ENCODE measurements around the gene PLK5.
"Not testable (repeated sequence)": the region's sequence is repeated elsewhere in the genome, so short reads cannot be mapped to it uniquely, and the experiment has no call there.

The PLK5 gene

GRCh38 chr19:1511318-1512317, 12.3 kb upstream of the PLK5 start:
- Histone ChIP-seq H3K9me3 (ENCODE audit: control insufficient read depth, insufficient read depth, low read depth, low read length) (no peaks in the 10 kb centered on the region), H3K27me3 (ENCODE audit: control insufficient read depth, insufficient read depth, low read length) (peaks cover 56% of the 10 kb centered on the region), H3K9ac (ENCODE audit: low read length) (no peak overlapping the region), H3K27ac (ENCODE audit: low read depth, low read length) (no peak overlapping the region), H3K4me3 (ENCODE audit: low read depth, low read length) (no peak overlapping the region), H3K4me1 (ENCODE audit: control insufficient read depth, insufficient read depth, low read length) (peaks cover 5% of the 10 kb centered on the region; the same call in 1 of the 2 replicates), H3K36me3 (ENCODE audit: control insufficient read depth, insufficient read depth, low read length) (no peaks in the 10 kb centered on the region)

DNA sequence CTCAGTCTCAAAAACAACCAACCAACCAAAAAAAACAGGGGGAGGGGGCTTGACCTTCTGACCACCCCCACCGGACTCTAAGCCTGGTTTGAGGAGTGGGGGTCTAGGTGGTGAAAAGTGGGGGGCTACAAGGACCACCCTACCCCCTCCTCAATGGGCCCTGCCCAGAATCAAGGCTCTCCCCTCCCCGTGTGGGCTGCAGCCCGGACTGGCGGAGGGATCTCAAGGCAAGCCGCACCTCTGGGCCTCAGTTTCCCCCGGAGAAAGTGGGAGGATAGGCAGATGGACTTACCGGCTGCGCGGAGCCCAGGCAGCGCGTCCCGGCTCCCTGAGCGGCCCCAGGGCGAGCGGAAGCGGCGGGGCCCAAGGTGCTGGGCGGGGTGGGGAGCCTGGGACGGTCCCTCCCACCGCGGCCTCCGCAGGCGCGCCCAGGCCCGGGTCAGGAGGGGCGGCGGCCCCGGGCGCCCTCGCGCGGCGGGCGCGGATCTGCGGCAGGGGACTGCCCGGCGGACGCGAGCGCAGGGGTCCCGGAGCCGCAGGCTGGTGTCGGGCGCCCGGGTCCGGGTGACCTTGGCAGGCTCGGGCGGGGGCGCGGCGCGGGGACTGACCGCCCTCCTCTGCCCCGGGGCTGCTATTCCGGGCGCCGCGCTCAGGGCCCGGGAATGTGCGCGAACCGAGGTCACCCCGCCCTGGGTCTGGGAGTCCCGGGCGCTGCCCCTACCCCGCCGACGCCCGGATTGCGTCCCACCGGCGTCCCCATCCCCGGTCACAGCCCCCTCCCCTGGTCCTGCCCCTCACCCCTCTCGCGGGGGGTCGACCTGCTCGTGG, 11.0 kb upstream of the PLK5 start, which contains the start of gene ADAMTSL5:
ADAMTSL5 (minus strand) TSS at position 349 of the 828 bp plus-strand sequence. CDS start 2,076 bp downstream, outside the sequence.
- H3K36me3 ChIP-seq (ENCODE audit: control insufficient read depth, insufficient read depth, low read length), result no peaks in the 10 kb centered on the region
- peaks cover 56% of the 10 kb centered on the region for H3K27me3 ChIP-seq (ENCODE audit: control insufficient read depth, insufficient read depth, low read length)
- peak within 1 kb of the TSS; percentile 52 for H3K4me3 ChIP-seq (ENCODE audit: low read depth, low read length)
- H3K4me1 ChIP-seq (ENCODE audit: control insufficient read depth, insufficient read depth, low read length), result peaks cover 3% of the 10 kb centered on the region; the same call in 1 of the 2 replicates
- H3K9ac ChIP-seq (ENCODE audit: low read length), result no peak within 1 kb of the TSS
- H3K27ac ChIP-seq (ENCODE audit: low read depth, low read length), result no peak within 1 kb of the TSS
- no peaks in the 10 kb centered on the region for H3K9me3 ChIP-seq (ENCODE audit: control insufficient read depth, insufficient read depth, low read depth, low read length)

- Histone ChIP-seq H3K9ac (ENCODE audit: low read length) (no peak overlapping the region), H3K4me3 (ENCODE audit: low read depth, low read length) (peak overlapping the region; percentile 52), H3K4me1 (ENCODE audit: control insufficient read depth, insufficient read depth, low read length) (peaks cover 3% of the 10 kb centered on the region; the same call in 1 of the 2 replicates)
Measured at GRCh38 chr19:1513499-1514294, 10.2 kb upstream of the PLK5 start.

GRCh38 chr19:1514295-1514661, 9.6 kb upstream of the PLK5 start:
- H3K9me3 ChIP-seq (ENCODE audit: control insufficient read depth, insufficient read depth, low read depth, low read length), result no peaks in the 10 kb centered on the region
- H3K4me1 ChIP-seq (ENCODE audit: control insufficient read depth, insufficient read depth, low read length), result peaks cover 3% of the 10 kb centered on the region; the same call in 1 of the 2 replicates
- no peak overlapping the region for H3K27ac ChIP-seq (ENCODE audit: low read depth, low read length)
- no peak overlapping the region for H3K9ac ChIP-seq (ENCODE audit: low read length)
- no peaks in the 10 kb centered on the region for H3K36me3 ChIP-seq (ENCODE audit: control insufficient read depth, insufficient read depth, low read length)
- H3K4me3 ChIP-seq (ENCODE audit: low read depth, low read length), result no peak overlapping the region
- H3K27me3 ChIP-seq (ENCODE audit: control insufficient read depth, insufficient read depth, low read length), result peaks cover 62% of the 10 kb centered on the region

More at GRCh38 chr19:1513499-1514294, 10.2 kb upstream of the PLK5 start:
- H3K27ac ChIP-seq (ENCODE audit: low read depth, low read length), result no peak overlapping the region
- H3K9me3 ChIP-seq (ENCODE audit: control insufficient read depth, insufficient read depth, low read depth, low read length), result no peaks in the 10 kb centered on the region
- no peaks in the 10 kb centered on the region for H3K36me3 ChIP-seq (ENCODE audit: control insufficient read depth, insufficient read depth, low read length)
- peaks cover 62% of the 10 kb centered on the region for H3K27me3 ChIP-seq (ENCODE audit: control insufficient read depth, insufficient read depth, low read length)

GRCh38 chr19:1514986-1515721, 8.7 kb upstream of the PLK5 start:
- Histone ChIP-seq H3K27ac (ENCODE audit: low read depth, low read length) (no peak overlapping the region), H3K4me1 (ENCODE audit: control insufficient read depth, insufficient read depth, low read length) (peaks cover 3% of the 10 kb centered on the region; the same call in 1 of the 2 replicates), H3K9ac (ENCODE audit: low read length) (no peak overlapping the region), H3K36me3 (ENCODE audit: control insufficient read depth, insufficient read depth, low read length) (no peaks in the 10 kb centered on the region), H3K4me3 (ENCODE audit: low read depth, low read length) (no peak overlapping the region), H3K27me3 (ENCODE audit: control insufficient read depth, insufficient read depth, low read length) (peaks cover 58% of the 10 kb centered on the region), H3K9me3 (ENCODE audit: control insufficient read depth, insufficient read depth, low read depth, low read length) (no peaks in the 10 kb centered on the region)

GRCh38 chr19:1516395-1516753, 7.5 kb upstream of the PLK5 start:
- no peaks in the 10 kb centered on the region for H3K9me3 ChIP-seq (ENCODE audit: control insufficient read depth, insufficient read depth, low read depth, low read length)
- peaks cover 55% of the 10 kb centered on the region for H3K27me3 ChIP-seq (ENCODE audit: control insufficient read depth, insufficient read depth, low read length)
- no peak overlapping the region for H3K4me3 ChIP-seq (ENCODE audit: low read depth, low read length)
- H3K27ac ChIP-seq (ENCODE audit: low read depth, low read length), result no peak overlapping the region
- no peaks in the 10 kb centered on the region for H3K4me1 ChIP-seq (ENCODE audit: control insufficient read depth, insufficient read depth, low read length)
- H3K36me3 ChIP-seq (ENCODE audit: control insufficient read depth, insufficient read depth, low read length), result no peaks in the 10 kb centered on the region
- H3K9ac ChIP-seq (ENCODE audit: low read length), result no peak overlapping the region

DNA sequence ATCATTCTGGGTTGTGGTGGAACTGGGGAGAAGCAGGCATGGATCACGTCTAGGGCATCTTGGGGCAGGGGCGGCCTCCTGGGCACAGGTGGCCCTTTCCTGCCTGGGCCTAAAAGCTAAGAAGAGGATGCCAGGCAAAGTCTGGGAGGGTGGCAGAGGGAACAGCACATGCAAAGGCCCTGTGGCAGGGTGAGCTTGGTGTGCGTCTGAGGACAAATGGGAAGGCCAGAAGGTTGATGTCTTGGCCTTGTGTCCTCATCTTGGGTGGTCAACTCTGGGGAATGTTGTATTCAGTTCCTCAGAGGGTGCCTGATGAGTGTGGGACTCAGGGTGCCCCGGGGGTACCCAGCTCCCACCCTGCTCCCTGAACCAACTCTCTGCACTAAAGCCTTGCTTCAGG, 5.4 kb upstream of the PLK5 start:
- no peak overlapping the region for H3K9ac ChIP-seq (ENCODE audit: low read length)
- H3K4me1 ChIP-seq (ENCODE audit: control insufficient read depth, insufficient read depth, low read length), result no peaks in the 10 kb centered on the region
- H3K9me3 ChIP-seq (ENCODE audit: control insufficient read depth, insufficient read depth, low read depth, low read length), result no peaks in the 10 kb centered on the region
- no peak overlapping the region for H3K4me3 ChIP-seq (ENCODE audit: low read depth, low read length)
- H3K27ac ChIP-seq (ENCODE audit: low read depth, low read length), result no peak overlapping the region
- peaks cover 61% of the 10 kb centered on the region for H3K27me3 ChIP-seq (ENCODE audit: control insufficient read depth, insufficient read depth, low read length)
- no peaks in the 10 kb centered on the region for H3K36me3 ChIP-seq (ENCODE audit: control insufficient read depth, insufficient read depth, low read length)

- H3K9ac ChIP-seq (ENCODE audit: low read length); H3K4me3 ChIP-seq (ENCODE audit: low read depth, low read length); H3K27ac ChIP-seq (ENCODE audit: low read depth, low read length); H3K36me3 ChIP-seq (ENCODE audit: control insufficient read depth, insufficient read depth, low read length); H3K9me3 ChIP-seq (ENCODE audit: control insufficient read depth, insufficient read depth, low read depth, low read length); H3K4me1 ChIP-seq (ENCODE audit: control insufficient read depth, insufficient read depth, low read length): not testable (repeated sequence)
- peaks cover 67% of the 10 kb centered on the region for H3K27me3 ChIP-seq (ENCODE audit: control insufficient read depth, insufficient read depth, low read length)
Measured at GRCh38 chr19:1519802-1520201, 4.1 kb upstream of the PLK5 start.

- H3K4me1 ChIP-seq (ENCODE audit: control insufficient read depth, insufficient read depth, low read length), result peaks cover 4% of the 10 kb centered on the region; the same call in 1 of the 2 replicates
- no peak overlapping the region for H3K27ac ChIP-seq (ENCODE audit: low read depth, low read length)
- no peaks in the 10 kb centered on the region for H3K9me3 ChIP-seq (ENCODE audit: control insufficient read depth, insufficient read depth, low read depth, low read length)
- H3K4me3 ChIP-seq (ENCODE audit: low read depth, low read length), result no peak overlapping the region
- H3K27me3 ChIP-seq (ENCODE audit: control insufficient read depth, insufficient read depth, low read length), result peaks cover 67% of the 10 kb centered on the region
- H3K9ac ChIP-seq (ENCODE audit: low read length), result no peak overlapping the region
- no peaks in the 10 kb centered on the region for H3K36me3 ChIP-seq (ENCODE audit: control insufficient read depth, insufficient read depth, low read length)
Measured at GRCh38 chr19:1520203-1520780, 3.6 kb upstream of the PLK5 start.

DNA sequence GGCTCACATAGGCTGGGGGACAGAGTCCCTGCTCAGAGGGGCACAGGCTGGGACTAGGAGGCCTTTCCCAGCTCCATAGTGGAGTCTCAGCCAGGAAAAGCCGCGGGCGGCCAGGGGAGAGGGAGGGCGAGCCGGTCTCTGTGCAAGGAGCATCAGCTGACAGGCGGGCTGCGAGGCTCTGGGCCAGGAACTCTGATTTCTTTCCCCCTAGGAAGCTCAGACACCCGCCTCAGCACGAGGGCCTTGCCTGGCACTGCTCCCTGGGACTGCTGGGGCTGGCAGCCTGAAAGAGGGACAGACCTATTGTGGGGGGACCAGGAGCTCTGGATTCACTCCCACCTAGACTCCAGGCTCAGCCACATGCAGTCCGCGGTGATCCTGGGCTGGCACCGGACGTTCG, 2.2 kb upstream of the PLK5 start:
- no peak overlapping the region for H3K4me3 ChIP-seq (ENCODE audit: low read depth, low read length)
- H3K27me3 ChIP-seq (ENCODE audit: control insufficient read depth, insufficient read depth, low read length), result peaks cover 70% of the 10 kb centered on the region
- H3K9me3 ChIP-seq (ENCODE audit: control insufficient read depth, insufficient read depth, low read depth, low read length), result no peaks in the 10 kb centered on the region
- H3K36me3 ChIP-seq (ENCODE audit: control insufficient read depth, insufficient read depth, low read length), result no peaks in the 10 kb centered on the region
- no peak overlapping the region for H3K27ac ChIP-seq (ENCODE audit: low read depth, low read length)
- H3K4me1 ChIP-seq (ENCODE audit: control insufficient read depth, insufficient read depth, low read length), result peaks cover 4% of the 10 kb centered on the region; the same call in 1 of the 2 replicates
- H3K9ac ChIP-seq (ENCODE audit: low read length), result no peak overlapping the region

Measured in HUES6 (cell line).